Fibroblast of villous mesenchyme (primary cell): ENCODE measurements around the gene ATF7IP2. TPM values are rescaled to one million over a fixed set of nuclear protein-coding genes. Genes with fewer than 3 reads are reported as not detected.

Experiments
- DNase-seq: peaks from one replicate; pipeline ENCODE4 v3.0.0-alpha.2; 2010; ENCODE audit warnings: low read depth
- H3K4me3 ChIP-seq: 2 replicates; pipeline ENCODE4 v1.5.1; 2011; ENCODE audit warnings: low read depth, mild to moderate bottlenecking, low read length
- total RNA-seq: library from RNA; depleted of rRNA; stranded (reverse); fragments of >200 nt; gene quantifications from 2 replicates; pipeline ENCODE4 v1.2.3, GENCODE V29; 2012
- TF ChIP-seq, protein P1 (sequence below): IDR thresholded peaks from 2 replicates; pipeline ENCODE4 v1.5.1; 2012; ENCODE audit warnings: low read depth, mild to moderate bottlenecking, low read length; ENCODE audit not compliant: insufficient read depth

Gene ATF7IP2
- total RNA-seq, 1 donor, result 6.5 TPM

DNA sequence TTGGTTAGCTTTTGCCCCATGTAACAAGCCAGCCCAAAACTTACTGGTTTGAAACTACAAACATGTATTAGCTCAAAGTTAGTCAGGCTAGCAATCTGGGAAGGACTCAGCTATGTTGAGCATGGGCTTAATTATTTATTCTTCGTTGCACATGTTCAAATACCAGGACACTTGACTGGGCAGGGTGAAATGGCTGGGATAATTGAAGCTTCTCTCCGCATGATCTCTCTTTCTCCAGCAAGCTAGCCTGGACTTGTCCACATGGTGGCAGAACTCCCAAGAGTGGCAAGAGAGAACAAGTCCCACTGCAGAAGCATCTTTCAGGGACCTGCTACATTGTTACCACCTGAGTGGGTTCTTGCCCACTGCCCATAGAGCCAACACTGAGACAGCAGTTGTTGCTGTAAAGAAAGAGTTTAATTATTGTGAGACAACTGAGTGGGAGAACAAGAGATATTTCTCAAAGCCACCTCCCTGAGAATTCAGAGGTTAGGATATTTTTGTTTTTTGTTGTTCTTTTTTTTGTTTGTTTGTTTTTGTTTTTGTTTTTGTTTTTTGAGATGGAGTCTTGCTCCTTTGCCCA lies 16.8 kb upstream of the ATF7IP2 start:
- TF ChIP-seq, protein P1, sequence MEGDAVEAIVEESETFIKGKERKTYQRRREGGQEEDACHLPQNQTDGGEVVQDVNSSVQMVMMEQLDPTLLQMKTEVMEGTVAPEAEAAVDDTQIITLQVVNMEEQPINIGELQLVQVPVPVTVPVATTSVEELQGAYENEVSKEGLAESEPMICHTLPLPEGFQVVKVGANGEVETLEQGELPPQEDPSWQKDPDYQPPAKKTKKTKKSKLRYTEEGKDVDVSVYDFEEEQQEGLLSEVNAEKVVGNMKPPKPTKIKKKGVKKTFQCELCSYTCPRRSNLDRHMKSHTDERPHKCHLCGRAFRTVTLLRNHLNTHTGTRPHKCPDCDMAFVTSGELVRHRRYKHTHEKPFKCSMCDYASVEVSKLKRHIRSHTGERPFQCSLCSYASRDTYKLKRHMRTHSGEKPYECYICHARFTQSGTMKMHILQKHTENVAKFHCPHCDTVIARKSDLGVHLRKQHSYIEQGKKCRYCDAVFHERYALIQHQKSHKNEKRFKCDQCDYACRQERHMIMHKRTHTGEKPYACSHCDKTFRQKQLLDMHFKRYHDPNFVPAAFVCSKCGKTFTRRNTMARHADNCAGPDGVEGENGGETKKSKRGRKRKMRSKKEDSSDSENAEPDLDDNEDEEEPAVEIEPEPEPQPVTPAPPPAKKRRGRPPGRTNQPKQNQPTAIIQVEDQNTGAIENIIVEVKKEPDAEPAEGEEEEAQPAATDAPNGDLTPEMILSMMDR, result no peak
- no peak overlapping the region for H3K4me3 ChIP-seq
- no peak for DNase-seq

- H3K4me3 ChIP-seq, result no peak overlapping the region
- DNase-seq, result no peak
- TF ChIP-seq, protein P1, result no peak
Measured at GRCh38 chr16:10370096-10370726, 15.7 kb upstream of the ATF7IP2 start.

DNA sequence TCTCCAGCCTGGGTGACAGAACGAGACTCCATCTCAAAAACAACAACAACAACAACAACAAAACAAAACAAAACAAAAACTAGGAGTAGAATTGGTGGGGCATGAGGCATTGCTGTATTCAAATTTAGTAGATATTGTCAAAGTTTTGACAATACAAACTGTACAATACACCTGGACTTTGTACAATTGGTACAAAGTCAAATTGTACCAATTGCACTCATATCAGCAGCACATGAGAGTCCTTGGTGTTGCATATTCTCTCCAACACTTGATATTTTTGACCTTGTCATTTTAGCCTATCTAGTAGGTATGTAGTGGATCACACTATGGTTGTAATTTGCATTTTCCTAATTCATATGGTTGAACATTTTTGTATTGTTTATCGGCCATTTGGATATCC lies 14.3 kb upstream of the ATF7IP2 start:
- H3K4me3 ChIP-seq, result no peak overlapping the region
- DNase-seq, result no peak
- TF ChIP-seq, protein P1, result no peak

- TF ChIP-seq, protein P1, result no peak
- DNase-seq, result no peak
- no peak overlapping the region for H3K4me3 ChIP-seq
Measured at GRCh38 chr16:10373556-10373955, 12.3 kb upstream of the ATF7IP2 start.

DNA sequence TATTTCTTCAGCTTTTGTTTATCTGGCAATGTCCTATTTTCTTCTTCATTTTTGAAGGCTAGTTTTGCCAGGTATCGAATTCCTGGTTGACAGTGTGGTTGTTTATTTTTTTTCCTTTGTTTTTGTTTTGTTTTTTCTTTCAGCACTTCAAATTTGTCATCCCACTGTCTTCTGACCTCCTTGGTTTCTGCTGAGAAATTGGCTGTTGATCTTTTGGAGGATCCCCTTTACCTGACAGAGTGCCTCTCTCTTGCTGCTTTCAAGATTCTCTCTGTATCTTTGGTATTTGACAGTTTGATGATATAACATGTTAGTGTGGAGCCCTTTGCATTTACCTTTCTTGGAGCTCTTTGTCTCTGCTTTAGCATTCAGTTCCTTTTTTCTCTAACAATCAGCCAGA lies 9.6 kb upstream of the ATF7IP2 start:
- TF ChIP-seq, protein P1, result no peak
- DNase-seq, result no peak
- H3K4me3 ChIP-seq, result no peak overlapping the region

GRCh38 chr16:10383626-10384025 lies 2.2 kb upstream of the ATF7IP2 start:
- DNase-seq, result peak; percentile 24
- H3K4me3 ChIP-seq, result no peak overlapping the region
- TF ChIP-seq, protein P1, result no peak
